COR-L47 (cell line): ENCODE data around the gene GSTO2.
A peak's percentile ranks its signal among the peaks of the same experiment; 100 is the strongest.

Experiments used
- DNase-seq: peaks from one replicate; lab custom pipeline; 2025; lab: John Stamatoyannopoulos, UW

GSTO2 gene

GRCh38 chr10:104326991-104327610, 58.1 kb downstream of the GSTO2 start:
- no peak for DNase-seq

DNA sequence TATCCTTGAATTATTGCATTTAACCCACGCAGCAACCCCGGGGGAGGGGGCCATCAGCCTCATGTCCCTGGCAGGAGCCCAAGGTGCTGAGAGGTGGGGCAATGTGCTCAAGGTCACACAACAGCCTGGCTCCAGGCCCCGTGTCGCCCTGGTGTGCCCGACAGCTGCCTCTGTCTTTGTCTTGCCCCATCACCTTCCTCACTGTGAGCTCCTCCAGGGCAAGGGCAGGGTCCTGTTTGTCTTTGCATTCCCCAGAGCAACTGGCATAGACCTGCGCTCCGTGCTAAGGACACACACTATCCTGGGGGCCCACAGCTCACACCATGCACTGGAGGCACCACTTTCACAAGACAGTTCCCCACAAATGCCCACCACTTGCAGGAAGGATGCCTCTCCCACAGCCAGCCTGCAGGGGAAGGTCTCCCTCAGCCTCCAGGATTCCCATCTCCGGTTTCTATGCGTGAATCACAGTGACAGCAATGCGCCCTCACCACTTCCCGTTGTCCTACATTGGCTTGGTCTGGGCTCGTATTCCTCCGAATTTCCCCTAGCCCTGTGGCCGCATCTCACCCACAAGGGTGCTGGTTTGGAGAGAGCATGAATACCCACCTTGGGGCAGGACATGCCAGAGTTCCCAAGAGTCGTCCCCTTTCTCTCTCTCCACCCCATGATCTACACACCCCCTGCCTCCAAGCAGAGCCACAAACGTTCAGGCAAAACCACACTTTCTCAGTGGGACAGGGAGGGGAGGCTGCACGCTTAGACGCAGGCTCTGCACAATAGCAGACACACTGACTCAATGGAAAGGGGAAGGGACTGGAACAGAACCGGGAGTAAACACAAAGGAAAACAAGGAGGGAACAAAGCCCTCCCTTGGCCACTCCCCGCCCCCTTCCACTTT, 59.0 kb downstream of the GSTO2 start:
- no peak for DNase-seq

- DNase-seq, result no peak
Observed at GRCh38 chr10:104328646-104328895, 59.6 kb downstream of the GSTO2 start.

GRCh38 chr10:104328896-104329710, 60.1 kb downstream of the GSTO2 start:
- DNase-seq, result peak; percentile 37

GRCh38 chr10:104329735-104330134, 60.8 kb downstream of the GSTO2 start:
- DNase-seq, result no peak

- DNase-seq, result no peak
Observed at GRCh38 chr10:104330168-104331110, 61.5 kb downstream of the GSTO2 start.

- peak; percentile 82 for DNase-seq
Observed at GRCh38 chr10:104331208-104331838, 62.3 kb downstream of the GSTO2 start.

GRCh38 chr10:104332243-104333031, 63.5 kb downstream of the GSTO2 start:
- no peak for DNase-seq

- no peak for DNase-seq
Observed at GRCh38 chr10:104333032-104333727, 64.2 kb downstream of the GSTO2 start.

- DNase-seq, result no peak
Observed at GRCh38 chr10:104333728-104334373, 64.9 kb downstream of the GSTO2 start.

DNA sequence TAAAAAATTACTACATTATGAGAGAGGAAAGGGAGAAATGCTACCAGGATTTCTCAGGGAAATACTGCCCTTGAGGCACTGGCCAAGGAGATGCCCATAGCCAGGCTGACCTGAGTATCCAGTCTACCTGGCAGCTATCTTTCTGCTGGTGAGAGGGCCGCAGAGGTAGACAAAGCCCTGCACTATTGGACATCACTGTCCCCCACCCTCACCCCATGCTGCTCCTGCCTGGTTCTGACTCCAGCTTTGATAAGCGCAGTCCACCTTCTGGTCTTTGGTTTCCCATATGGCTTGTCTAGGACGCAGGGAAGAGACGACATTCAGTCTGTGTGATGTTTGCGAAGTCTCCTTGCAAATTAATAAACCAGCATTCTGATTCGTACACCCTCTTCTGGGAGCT, 65.6 kb downstream of the GSTO2 start:
- DNase-seq, result no peak

DNA sequence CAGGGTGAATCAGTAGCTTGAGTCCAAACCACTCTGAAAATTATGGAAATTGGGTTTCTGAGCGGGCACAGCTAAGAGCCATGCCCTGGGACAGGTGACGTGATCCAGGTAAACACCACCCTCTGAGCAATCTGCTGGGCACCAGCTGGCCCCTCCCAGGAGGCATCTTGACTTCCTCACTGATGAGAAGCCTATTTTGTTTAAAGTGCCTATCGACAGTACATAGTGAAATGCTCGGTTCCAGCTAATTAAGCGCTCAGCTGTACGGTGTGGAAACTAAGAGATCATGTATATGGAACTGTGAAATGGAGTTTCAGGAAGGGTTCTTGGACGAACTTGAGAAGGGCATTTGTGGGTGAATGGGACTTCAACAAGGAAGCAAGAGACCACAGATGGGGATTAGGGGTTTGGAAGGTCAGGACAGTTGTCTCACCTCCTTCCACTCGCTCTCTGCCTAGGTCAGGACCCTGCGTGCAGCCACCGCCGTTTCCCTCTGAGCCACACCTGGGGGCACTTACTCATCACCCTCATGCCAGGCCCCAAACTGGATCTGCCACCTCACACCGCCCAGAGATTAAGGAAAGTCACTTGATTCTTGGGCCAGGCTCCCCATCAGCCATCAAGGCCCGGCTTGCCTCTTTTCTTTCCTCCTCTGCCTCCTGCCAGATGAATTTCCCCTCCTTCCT, 66.1 kb downstream of the GSTO2 start:
- DNase-seq, result no peak

DNA sequence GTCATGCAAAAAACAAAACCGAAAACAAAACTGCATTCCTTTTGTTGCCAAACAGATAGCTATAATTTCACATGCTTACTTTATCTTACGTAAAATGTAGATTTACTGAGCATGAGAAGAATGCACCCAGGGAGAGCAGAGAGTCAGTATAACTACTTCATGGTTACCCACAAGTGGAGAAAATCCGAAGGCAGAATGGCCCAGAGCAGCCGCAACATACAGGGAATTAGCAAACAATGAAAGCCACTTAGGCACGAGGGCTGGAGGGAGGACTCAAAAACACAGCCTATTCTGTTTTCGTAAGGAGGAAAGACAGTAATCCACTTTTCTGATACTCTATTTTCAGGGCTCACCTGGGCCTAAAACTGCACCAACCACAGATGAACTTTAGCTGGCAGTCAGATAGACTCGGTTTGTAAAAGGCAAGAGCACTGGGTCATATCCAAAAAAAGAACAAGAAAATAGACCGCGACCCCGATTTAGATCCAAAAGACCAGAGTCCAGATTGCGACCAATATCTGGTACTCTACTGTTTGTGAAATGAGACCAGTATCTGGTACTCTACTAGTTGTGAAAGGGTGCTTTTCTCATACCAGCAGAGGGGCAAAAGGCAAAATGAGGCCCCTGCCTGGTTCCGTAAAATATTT, 68.0 kb downstream of the GSTO2 start:
- DNase-seq, result no peak

- DNase-seq, result no peak
Observed at GRCh38 chr10:104337521-104337984, 68.6 kb downstream of the GSTO2 start.

GRCh38 chr10:104337985-104338735, 69.2 kb downstream of the GSTO2 start, which contains the start of gene ITPRIP:
TSS of gene ITPRIP (minus strand) at chr10:104338465. CDS start at chr10:104316051, 22,414 bp downstream.
- DNase-seq, result no peak

DNA sequence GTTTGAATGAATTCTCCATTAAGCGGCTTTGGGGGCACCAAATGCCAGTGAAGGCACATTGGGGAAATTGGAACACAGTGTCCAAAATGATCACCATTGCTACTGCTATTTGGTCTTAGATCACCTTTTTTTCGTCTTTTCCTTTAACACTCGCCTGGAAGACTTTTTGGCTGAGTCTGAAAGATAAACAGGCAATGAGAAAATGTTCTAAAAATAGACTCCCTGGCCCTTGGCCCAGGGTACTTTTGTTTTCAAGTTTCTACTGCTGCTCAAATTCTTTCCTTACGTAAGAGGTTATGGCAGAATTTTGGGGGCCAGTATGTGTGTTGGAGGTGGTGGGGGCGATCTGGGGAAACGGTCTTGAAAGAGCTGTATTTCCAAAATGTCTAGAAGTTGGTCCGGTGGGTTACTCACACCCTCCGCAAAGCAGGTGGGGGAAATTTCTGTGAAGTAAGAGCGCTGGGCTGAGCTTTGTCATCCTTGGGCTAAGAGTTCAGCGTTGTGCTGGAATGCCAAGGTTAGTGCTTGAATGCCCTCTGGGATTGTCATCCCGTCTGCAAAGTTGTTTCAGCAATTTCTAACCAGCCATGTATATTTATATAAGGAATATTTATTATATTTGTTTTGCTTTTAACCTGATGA, 70.6 kb downstream of the GSTO2 start:
- DNase-seq, result no peak

- no peak for DNase-seq
Observed at GRCh38 chr10:104340111-104340526, 71.1 kb downstream of the GSTO2 start.
